Mammary epithelial cell (primary cell): ENCODE results near the gene AQR.

ENCODE experiments used
- CTCF ChIP-seq, 2 donors: IDR thresholded peaks in 1 of 2; conservative IDR thresholded peaks in 1 of 2; 2 replicates each; pipeline ENCODE4 v1.5.1; 2011 to 2012; ENCODE audit warnings: inconsistent platforms in 2 of 2, low read length in 2 of 2, mild to moderate bottlenecking in 2 of 2, control low read depth in 1 of 2, low read depth in 1 of 2; ENCODE audit not compliant: insufficient read depth in 1 of 2; ENCODE audit errors: extremely low read depth in 1 of 2
- EZH2 ChIP-seq: IDR thresholded peaks from 2 replicates; pipeline ENCODE4 v1.6.1; 2012; ENCODE audit warnings: low read length, inconsistent platforms, borderline replicate concordance

DNA sequence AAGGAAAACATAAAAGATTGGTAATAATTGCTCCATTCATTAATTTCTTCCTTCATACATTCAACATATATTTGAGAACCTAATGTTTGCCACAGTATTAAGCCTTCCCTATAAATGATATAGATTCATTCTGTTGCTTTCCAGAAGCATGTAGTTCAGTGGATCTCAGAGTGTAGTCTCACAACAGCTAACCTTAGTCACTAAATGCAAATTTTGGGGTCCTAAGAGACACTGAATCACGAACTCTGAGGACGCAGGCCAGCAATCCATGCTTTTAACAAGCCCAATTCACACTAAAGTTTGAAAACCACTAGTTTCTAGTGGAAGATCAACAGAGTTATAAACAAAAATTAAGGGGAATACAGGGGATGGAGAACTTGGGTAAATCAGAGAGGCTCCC lies 7.2 kb upstream of the AQR start:
- no peak for TF ChIP-seq CTCF (conservative IDR thresholded peaks at IDR 0.05 in 1 of 2, IDR thresholded peaks at IDR 0.05 in 1 of 2; ENCODE audit: extremely low read depth in 1 of 2, insufficient read depth in 1 of 2, low read depth in 1 of 2, low read length in 2 of 2)
- TF ChIP-seq EZH2: no peak
